GM13977 (cell line): ENCODE measurements around the gene DGLUCY.

Experiments
- DNase-seq: peaks from one replicate; pipeline ENCODE4 v3.0.0; 2012; ENCODE audit warnings: low spot score
- CTCF ChIP-seq: IDR thresholded peaks from 2 replicates; pipeline ENCODE4 v1.5.1; 2012; ENCODE audit warnings: mild to moderate bottlenecking, control low read depth; ENCODE audit not compliant: insufficient read depth; ENCODE audit errors: extremely low read depth, missing control alignments
- in situ Hi-C: fragments of 300-500 bp; cut with MboI; formaldehyde crosslinking; loops from one replicate; pipeline ENCODE4 v1.12.0; 2022; ENCODE audit warnings: low sequenced_read_pairs, low pct_unique_long_range_greater_than_20kb, mixed read lengths, inconsistent platforms; ENCODE audit not compliant: unreplicated experiment

Gene DGLUCY

GRCh38 chr14:91233936-91234790, 120.3 kb downstream of the DGLUCY start:
- no peak for TF ChIP-seq CTCF
- in situ Hi-C loops, result no loop called here
- DNase-seq, result no peak

- DNase-seq, result no peak
- no peak for TF ChIP-seq CTCF
- in situ Hi-C loops, result no loop called here
Observed at GRCh38 chr14:91234791-91235114, 120.9 kb downstream of the DGLUCY start.

DNA sequence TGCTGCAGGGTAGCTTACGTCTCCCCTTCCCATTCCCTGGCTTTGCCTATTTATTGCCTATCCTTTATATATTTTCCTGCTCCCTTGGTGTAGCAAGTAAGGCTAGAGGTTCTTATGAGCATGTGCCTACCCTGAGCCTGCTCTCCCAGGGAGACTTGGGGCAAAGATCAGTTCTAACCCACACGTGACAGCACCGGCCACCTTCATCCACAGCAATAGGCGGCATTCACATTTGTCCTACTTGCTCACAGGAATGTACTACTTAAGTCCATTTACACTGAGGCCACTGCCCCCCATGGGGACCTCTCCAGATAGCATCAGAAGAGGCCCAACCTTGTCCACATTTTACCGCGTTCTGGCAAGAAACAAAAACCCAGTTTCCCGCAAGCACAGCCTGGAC, 122.0 kb downstream of the DGLUCY start:
- no peak for DNase-seq
- TF ChIP-seq CTCF, result no peak
- in situ Hi-C loops, result no loop called here

- no peak for DNase-seq
- in situ Hi-C loops, result no loop called here
- no peak for TF ChIP-seq CTCF
Observed at GRCh38 chr14:91237219-91237618, 123.3 kb downstream of the DGLUCY start.

DNA sequence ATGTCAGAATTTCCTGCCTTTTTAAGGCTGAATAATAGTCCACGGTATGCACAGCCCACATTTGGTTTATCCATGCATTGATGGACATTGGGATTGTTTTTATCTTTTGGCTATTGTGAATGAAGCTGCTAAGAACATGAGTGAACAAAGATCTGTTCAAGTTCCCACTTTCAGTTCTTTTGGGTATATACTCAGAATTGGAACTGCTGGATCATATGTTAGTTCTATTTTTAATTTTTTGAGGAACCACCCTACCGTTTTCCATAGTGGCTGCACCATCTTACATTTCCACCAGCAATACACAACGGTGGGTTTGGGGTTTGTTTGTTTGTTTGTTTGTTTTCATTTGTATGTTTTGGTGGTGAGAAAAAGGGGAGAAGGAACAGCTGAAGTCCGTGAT, 124.2 kb downstream of the DGLUCY start:
- in situ Hi-C loops, result no loop called here
- no peak for DNase-seq
- TF ChIP-seq CTCF, result no peak

GRCh38 chr14:91238661-91239060, 124.8 kb downstream of the DGLUCY start:
- no peak for TF ChIP-seq CTCF
- peak; percentile 37 for DNase-seq
- in situ Hi-C loops, result no loop called here
